CD4-positive, alpha-beta T cell treated with Interleukin-6 at 100 ng/mL for 8 hours (primary cell): ENCODE measurements around the gene PGC.
"Not testable (repeated sequence)": the region's sequence is repeated elsewhere in the genome, so short reads cannot be mapped to it uniquely, and the experiment has no call there.

Experiments used
- DNase-seq: peaks from one replicate; pipeline ENCODE4 v3.0.0-alpha.2; 2020; ENCODE audit warnings: mixed read lengths, low spot score

The PGC gene

GRCh38 chr6:41775293-41775882 is 28.2 kb upstream of the PGC start:
- DNase-seq: no peak

- no peak for DNase-seq
These were observed 27.6 kb upstream of the PGC start for GRCh38 chr6:41774841-41775240.

- DNase-seq: no peak
These were observed 24.1 kb upstream of the PGC start for GRCh38 chr6:41771058-41771983.

GRCh38 chr6:41770381-41771057 is 23.3 kb upstream of the PGC start:
- no peak for DNase-seq

- DNase-seq: no peak
These were observed 22.2 kb upstream of the PGC start for GRCh38 chr6:41769376-41769775.

- no peak for DNase-seq
These were observed 21.5 kb upstream of the PGC start for GRCh38 chr6:41768545-41769308.

GRCh38 chr6:41767112-41767833 is 20.1 kb upstream of the PGC start:
- no peak for DNase-seq

- not testable (repeated sequence) for DNase-seq
These were observed 19.0 kb upstream of the PGC start for GRCh38 chr6:41766043-41766664.

- no peak for DNase-seq
These were observed 16.3 kb upstream of the PGC start for GRCh38 chr6:41763470-41763869.

GRCh38 chr6:41759905-41760579 is 12.8 kb upstream of the PGC start:
- DNase-seq: no peak

GRCh38 chr6:41759106-41759904 is 12.1 kb upstream of the PGC start:
- no peak for DNase-seq

- no peak for DNase-seq
These were observed 11.4 kb upstream of the PGC start for GRCh38 chr6:41758641-41759035.

GRCh38 chr6:41757931-41758640 is 10.9 kb upstream of the PGC start:
- no peak for DNase-seq

- no peak for DNase-seq
These were observed 10.1 kb upstream of the PGC start for GRCh38 chr6:41757271-41757670.

GRCh38 chr6:41756354-41756753 is 9.2 kb upstream of the PGC start:
- no peak for DNase-seq

GRCh38 chr6:41755895-41756294 is 8.7 kb upstream of the PGC start:
- DNase-seq: no peak

- no peak for DNase-seq
These were observed 3.2 kb upstream of the PGC start for GRCh38 chr6:41750374-41750773.

- DNase-seq: no peak
These were observed 1.3 kb upstream of the PGC start for GRCh38 chr6:41748542-41748941.

- no peak for DNase-seq
These were observed 893 bp upstream of the PGC start for GRCh38 chr6:41748102-41748477.
